Colonic mucosa (tissue), 4 donors: Measurements from ENCODE around the gene KCTD17. TPM values are rescaled to one million over a fixed set of nuclear protein-coding genes. Genes with fewer than 3 reads are reported as not detected.

Experiments
- DNase-seq: peaks from one replicate; pipeline ENCODE4 v3.0.0-alpha.2; 2020
- H3K27ac ChIP-seq: fragments of 200-600 bp; one replicate; pipeline ENCODE4 v1.8.0; 2021
- H3K27me3 ChIP-seq: fragments of 200-600 bp; one replicate; pipeline ENCODE4 v1.8.0; 2021
- H3K36me3 ChIP-seq: fragments of 200-600 bp; one replicate; pipeline ENCODE4 v1.8.0; 2021
- H3K4me1 ChIP-seq: fragments of 200-600 bp; one replicate; pipeline ENCODE4 v1.8.0; 2021; ENCODE audit warnings: mild to moderate bottlenecking
- H3K4me3 ChIP-seq: fragments of 200-600 bp; one replicate; pipeline ENCODE4 v1.8.0; 2021
- H3K9ac ChIP-seq, 2 donors: one replicate each; pipeline ENCODE4 v1.7.0; 2013; ENCODE audit warnings: control low read depth in 2 of 2, low read depth in 2 of 2, low read length in 2 of 2
- H3K9me3 ChIP-seq: fragments of 200-600 bp; one replicate; pipeline ENCODE4 v1.8.0; 2021
- intact Hi-C: fragments of 100-400 bp; cut with DNase I; formaldehyde crosslinking; loops from one replicate; pipeline ENCODE4 v1.14.1; 2022
- total RNA-seq, 2 donors: library from RNA; stranded (reverse); fragmentation: NEBNext Ultra II Directional in 1 of 2; extraction: Animal tissue kit (Norgen Biotek cat#: 25700) in 1 of 2; gene quantifications; one replicate each; pipeline ENCODE4 v1.2.1, GENCODE V29; 2021
- TF ChIP-seq, protein P1 (sequence below): fragments of 200-600 bp; IDR thresholded peaks from one replicate; pipeline ENCODE4 v1.8.0; 2022; ENCODE audit warnings: antibody characterized with exemption, mild to moderate bottlenecking
- donor health status: healthy.
- donor health status: DM: no; HTN: no; CAD: no.
- donor health status: DM: no; HTN: no; CAD: no.

Gene KCTD17
- total RNA-seq, 2 donors from 2014 or later: 25.4 to 39.9 TPM

DNA sequence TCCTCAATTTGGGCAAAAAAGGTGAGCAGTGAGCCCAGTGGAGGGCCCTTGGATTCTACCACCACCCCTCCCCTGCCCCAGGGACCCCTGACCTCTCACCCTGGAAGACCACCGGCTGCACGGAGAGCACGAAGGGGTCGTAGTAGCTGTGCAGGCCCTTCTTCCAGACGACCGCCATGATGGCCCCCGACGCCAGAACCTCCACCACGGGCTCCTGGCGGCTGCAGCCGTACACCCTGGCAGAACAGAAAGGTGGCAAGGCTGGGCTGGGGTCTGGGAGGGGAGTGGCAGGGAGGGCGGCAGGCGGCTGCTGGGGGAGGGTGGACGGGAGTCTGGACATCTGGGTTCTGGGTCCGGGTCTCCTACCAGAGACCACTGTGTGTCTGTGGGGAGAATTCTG, 34.6 kb downstream of the KCTD17 start:
- Histone ChIP-seq H3K27me3 (no peaks in the 10 kb centered on the region), H3K36me3 (no peaks in the 10 kb centered on the region), H3K9me3 (no peaks in the 10 kb centered on the region), H3K9ac (no peak overlapping the region), H3K4me3 (no peak overlapping the region), H3K4me1 (no peaks in the 10 kb centered on the region), H3K27ac (no peak overlapping the region)
- TF ChIP-seq, protein P1, sequence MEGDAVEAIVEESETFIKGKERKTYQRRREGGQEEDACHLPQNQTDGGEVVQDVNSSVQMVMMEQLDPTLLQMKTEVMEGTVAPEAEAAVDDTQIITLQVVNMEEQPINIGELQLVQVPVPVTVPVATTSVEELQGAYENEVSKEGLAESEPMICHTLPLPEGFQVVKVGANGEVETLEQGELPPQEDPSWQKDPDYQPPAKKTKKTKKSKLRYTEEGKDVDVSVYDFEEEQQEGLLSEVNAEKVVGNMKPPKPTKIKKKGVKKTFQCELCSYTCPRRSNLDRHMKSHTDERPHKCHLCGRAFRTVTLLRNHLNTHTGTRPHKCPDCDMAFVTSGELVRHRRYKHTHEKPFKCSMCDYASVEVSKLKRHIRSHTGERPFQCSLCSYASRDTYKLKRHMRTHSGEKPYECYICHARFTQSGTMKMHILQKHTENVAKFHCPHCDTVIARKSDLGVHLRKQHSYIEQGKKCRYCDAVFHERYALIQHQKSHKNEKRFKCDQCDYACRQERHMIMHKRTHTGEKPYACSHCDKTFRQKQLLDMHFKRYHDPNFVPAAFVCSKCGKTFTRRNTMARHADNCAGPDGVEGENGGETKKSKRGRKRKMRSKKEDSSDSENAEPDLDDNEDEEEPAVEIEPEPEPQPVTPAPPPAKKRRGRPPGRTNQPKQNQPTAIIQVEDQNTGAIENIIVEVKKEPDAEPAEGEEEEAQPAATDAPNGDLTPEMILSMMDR: no peak
- no peak for DNase-seq
- intact Hi-C loops: no loop called here

DNA sequence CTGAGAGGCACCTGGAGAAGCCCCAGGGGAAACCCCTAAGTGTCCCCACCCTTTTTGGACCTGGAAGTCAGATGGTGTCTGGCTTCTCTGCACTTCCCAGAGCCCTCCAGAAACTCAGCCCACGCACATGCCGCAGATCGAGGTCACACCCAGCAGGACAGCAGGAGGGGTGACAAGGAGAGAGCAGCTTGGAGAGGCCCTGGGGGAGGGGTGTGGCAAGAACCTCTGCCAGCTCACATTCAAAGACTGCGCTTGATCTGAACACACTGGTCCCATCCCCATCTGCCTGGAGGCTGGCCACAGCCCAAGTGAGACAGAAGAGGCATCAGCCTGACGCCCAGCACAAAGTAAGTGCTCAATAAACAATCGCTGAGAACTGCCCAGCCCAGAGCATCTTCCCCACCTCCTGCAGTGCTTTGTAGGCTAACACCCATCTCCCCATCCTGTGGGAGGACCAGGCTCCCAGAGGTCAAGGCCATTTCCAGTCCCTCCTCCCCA, 36.6 kb downstream of the KCTD17 start:
- TF ChIP-seq, protein P1: no peak
- DNase-seq: no peak
- intact Hi-C loops: no loop called here
- Histone ChIP-seq H3K4me3 (no peak overlapping the region), H3K9ac (no peak overlapping the region), H3K36me3 (no peaks in the 10 kb centered on the region), H3K4me1 (no peaks in the 10 kb centered on the region), H3K27me3 (no peaks in the 10 kb centered on the region), H3K27ac (no peak overlapping the region), H3K9me3 (no peaks in the 10 kb centered on the region)

DNA sequence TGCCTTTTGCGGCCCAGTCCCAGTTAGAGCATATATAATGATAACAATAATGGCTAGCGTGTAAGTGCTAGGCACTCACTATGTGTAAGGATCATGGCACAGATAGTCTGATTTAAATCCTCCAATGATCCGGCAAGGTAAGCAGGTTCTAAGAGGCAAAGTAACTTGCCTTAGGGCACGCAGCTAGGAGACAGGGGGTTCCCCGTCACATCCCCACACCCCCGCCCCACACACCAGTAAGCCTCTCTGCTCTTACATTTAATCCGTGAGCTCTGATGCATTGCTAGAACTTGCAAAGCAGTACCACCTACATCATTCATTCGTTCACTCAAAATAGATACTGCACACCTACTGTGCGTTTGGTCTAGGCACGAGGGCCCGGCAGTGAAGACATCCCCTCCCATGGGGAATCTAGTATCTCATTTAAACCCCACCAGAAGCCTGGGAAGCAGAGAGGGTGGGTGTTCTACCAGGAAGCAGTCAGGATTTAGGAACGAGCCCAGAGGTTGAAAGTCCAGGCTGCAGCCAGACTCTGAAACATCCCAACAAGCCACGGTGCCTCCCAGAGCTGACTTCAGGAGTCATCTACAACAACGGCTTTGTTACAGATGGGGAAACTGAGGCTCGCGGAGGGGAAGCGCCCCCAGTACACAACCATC, 37.3 kb downstream of the KCTD17 start:
- Histone ChIP-seq H3K4me1 (no peaks in the 10 kb centered on the region), H3K9me3 (no peaks in the 10 kb centered on the region), H3K27me3 (no peaks in the 10 kb centered on the region), H3K9ac (no peak overlapping the region), H3K36me3 (no peaks in the 10 kb centered on the region), H3K4me3 (no peak overlapping the region), H3K27ac (no peak overlapping the region)
- no peak for DNase-seq
- intact Hi-C loops: no loop called here
- TF ChIP-seq, protein P1: no peak

DNA sequence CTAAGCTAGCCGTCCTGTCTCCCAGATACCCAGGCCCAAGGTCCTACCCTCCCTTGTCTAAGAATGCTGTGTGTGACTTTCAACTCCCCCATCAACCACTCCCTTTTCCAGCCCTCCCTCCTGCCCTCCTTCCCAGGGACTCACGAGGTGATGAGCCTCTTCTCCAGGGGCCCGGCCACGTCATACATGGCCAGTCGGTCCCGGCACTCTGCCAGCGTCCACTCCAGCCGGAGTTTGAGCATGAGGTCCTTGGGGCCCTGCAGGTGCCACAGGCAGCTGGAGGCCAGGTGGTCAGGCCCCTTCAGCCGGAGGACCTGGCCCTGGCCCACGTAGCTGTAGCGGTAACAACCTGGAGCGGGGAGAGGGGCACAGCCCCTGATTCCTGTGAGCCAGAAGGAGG, 37.9 kb downstream of the KCTD17 start:
- Histone ChIP-seq H3K9me3 (no peaks in the 10 kb centered on the region), H3K27me3 (no peaks in the 10 kb centered on the region), H3K9ac (no peak overlapping the region), H3K36me3 (no peaks in the 10 kb centered on the region), H3K4me3 (no peak overlapping the region), H3K4me1 (no peaks in the 10 kb centered on the region), H3K27ac (no peak overlapping the region)
- intact Hi-C loops: no loop called here
- DNase-seq: no peak
- TF ChIP-seq, protein P1: no peak

DNA sequence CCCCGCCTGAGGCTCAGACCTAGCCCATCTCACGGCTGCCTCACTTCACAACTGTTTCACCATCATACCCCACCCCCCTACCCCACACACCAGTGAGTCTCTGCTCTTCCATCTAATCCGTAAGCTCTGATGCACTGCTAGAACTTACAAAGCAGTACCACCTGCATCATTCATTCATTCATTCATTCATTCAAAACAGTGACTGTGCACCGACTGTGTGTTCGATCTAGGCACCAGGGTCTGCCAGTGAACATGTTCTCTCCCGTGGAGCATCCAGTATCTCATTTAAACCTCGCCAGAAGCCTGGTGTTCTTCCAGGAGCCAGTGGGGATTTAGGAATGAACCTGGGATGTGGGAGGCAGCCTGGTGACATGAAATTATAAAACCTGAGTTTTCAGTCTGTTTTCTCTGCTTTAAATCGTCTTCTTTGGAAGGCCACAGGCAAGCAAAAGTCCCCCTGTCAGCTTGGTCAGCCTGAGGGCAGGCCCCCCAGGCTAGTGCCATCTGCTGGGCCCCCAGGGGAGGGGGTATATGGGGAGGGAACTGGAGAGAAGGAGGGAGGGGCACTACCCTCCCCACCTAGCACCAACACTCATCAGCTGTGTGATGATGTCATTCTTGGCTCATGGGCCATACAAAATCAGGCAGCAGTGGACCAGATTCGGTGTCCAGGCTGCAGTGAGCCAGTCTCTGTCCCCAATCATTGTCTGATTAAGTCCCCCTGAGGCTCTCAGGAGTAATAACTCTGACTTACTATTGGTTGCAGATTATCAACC, 39.6 kb downstream of the KCTD17 start:
- TF ChIP-seq, protein P1: no peak
- H3K36me3 ChIP-seq: no peaks in the 10 kb centered on the region
- intact Hi-C loops: no loop called here
- no peak for DNase-seq
- H3K9me3 ChIP-seq: no peaks in the 10 kb centered on the region
- H3K4me3 ChIP-seq: no peak overlapping the region
- H3K9ac ChIP-seq: no peak overlapping the region
- H3K27me3 ChIP-seq: no peaks in the 10 kb centered on the region
- no peaks in the 10 kb centered on the region for H3K4me1 ChIP-seq
- H3K27ac ChIP-seq: no peak overlapping the region
